ENCODE results near the gene CDKL2. TPM values are rescaled to one million over a fixed set of nuclear protein-coding genes. Genes with fewer than 3 reads are reported as not detected.
A peak's percentile ranks its signal among the peaks of the same experiment; 100 is the strongest.

Gene CDKL2
- total and polyA plus RNA-seq, 2 of the 8 experiments (the other 6 are each of a cell fraction or from before 2014, with no cell fraction given), result 1.4 to 2.1 TPM

DNA sequence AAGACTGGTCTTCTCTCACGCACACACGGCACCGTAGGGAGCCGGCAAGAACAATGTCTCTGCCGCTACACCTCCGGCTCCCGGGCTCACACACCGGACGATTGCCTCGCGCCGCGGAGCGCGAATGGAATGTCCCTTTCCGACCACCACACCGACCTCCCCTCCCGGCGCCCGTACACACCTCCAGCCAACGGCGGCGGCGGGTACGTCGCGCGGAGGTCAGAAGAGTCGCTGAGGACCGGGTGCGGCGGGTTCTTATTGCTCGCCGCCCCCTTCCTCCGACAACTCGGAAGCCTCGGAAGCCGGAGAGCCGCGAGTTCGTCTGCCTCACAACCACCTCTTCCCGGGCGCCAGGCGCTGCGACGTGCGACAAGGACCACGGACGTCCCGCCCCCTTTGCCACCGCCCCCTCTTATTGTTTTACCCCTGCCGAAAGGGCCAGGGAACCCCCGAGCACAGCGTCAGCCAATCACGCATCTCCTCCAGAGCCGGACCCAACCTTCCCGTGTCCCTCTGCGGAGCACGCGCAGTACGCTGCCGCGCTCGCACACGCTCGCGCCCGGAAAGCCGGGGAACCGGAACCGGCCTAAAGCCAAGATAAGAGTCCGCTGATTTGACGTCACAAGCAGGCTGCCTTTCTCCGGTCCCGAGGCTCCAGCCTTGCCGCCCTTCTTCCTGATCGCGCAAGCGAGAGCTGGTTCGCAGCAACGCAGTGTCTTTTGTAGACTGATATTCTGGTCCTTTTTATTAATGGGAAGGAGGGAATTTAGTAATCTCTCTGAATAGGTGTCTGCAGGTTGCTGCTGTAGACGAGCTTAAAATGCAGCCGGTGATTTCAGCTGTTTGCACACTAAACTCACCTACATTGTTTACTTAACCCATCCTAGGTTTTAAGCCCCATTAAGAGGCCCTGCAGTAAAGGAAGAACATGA, 43.0 kb upstream of the CDKL2 start, which contains the start of gene G3BP2 (continued):
- TF ChIP-seq, protein P1, sequence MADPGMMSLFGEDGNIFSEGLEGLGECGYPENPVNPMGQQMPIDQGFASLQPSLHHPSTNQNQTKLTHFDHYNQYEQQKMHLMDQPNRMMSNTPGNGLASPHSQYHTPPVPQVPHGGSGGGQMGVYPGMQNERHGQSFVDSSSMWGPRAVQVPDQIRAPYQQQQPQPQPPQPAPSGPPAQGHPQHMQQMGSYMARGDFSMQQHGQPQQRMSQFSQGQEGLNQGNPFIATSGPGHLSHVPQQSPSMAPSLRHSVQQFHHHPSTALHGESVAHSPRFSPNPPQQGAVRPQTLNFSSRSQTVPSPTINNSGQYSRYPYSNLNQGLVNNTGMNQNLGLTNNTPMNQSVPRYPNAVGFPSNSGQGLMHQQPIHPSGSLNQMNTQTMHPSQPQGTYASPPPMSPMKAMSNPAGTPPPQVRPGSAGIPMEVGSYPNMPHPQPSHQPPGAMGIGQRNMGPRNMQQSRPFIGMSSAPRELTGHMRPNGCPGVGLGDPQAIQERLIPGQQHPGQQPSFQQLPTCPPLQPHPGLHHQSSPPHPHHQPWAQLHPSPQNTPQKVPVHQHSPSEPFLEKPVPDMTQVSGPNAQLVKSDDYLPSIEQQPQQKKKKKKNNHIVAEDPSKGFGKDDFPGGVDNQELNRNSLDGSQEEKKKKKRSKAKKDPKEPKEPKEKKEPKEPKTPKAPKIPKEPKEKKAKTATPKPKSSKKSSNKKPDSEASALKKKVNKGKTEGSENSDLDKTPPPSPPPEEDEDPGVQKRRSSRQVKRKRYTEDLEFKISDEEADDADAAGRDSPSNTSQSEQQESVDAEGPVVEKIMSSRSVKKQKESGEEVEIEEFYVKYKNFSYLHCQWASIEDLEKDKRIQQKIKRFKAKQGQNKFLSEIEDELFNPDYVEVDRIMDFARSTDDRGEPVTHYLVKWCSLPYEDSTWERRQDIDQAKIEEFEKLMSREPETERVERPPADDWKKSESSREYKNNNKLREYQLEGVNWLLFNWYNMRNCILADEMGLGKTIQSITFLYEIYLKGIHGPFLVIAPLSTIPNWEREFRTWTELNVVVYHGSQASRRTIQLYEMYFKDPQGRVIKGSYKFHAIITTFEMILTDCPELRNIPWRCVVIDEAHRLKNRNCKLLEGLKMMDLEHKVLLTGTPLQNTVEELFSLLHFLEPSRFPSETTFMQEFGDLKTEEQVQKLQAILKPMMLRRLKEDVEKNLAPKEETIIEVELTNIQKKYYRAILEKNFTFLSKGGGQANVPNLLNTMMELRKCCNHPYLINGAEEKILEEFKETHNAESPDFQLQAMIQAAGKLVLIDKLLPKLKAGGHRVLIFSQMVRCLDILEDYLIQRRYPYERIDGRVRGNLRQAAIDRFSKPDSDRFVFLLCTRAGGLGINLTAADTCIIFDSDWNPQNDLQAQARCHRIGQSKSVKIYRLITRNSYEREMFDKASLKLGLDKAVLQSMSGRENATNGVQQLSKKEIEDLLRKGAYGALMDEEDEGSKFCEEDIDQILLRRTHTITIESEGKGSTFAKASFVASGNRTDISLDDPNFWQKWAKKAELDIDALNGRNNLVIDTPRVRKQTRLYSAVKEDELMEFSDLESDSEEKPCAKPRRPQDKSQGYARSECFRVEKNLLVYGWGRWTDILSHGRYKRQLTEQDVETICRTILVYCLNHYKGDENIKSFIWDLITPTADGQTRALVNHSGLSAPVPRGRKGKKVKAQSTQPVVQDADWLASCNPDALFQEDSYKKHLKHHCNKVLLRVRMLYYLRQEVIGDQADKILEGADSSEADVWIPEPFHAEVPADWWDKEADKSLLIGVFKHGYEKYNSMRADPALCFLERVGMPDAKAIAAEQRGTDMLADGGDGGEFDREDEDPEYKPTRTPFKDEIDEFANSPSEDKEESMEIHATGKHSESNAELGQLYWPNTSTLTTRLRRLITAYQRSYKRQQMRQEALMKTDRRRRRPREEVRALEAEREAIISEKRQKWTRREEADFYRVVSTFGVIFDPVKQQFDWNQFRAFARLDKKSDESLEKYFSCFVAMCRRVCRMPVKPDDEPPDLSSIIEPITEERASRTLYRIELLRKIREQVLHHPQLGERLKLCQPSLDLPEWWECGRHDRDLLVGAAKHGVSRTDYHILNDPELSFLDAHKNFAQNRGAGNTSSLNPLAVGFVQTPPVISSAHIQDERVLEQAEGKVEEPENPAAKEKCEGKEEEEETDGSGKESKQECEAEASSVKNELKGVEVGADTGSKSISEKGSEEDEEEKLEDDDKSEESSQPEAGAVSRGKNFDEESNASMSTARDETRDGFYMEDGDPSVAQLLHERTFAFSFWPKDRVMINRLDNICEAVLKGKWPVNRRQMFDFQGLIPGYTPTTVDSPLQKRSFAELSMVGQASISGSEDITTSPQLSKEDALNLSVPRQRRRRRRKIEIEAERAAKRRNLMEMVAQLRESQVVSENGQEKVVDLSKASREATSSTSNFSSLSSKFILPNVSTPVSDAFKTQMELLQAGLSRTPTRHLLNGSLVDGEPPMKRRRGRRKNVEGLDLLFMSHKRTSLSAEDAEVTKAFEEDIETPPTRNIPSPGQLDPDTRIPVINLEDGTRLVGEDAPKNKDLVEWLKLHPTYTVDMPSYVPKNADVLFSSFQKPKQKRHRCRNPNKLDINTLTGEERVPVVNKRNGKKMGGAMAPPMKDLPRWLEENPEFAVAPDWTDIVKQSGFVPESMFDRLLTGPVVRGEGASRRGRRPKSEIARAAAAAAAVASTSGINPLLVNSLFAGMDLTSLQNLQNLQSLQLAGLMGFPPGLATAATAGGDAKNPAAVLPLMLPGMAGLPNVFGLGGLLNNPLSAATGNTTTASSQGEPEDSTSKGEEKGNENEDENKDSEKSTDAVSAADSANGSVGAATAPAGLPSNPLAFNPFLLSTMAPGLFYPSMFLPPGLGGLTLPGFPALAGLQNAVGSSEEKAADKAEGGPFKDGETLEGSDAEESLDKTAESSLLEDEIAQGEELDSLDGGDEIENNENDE (IDR thresholded peaks at IDR 0.05; ENCODE audit: insufficient replicate concordance, low read length), result no peak
- peak; percentile 76 for TF ChIP-seq PHF8 (conservative IDR thresholded peaks at IDR 0.05; ENCODE audit: low read depth, low read length)
- TF ChIP-seq, protein P2, sequence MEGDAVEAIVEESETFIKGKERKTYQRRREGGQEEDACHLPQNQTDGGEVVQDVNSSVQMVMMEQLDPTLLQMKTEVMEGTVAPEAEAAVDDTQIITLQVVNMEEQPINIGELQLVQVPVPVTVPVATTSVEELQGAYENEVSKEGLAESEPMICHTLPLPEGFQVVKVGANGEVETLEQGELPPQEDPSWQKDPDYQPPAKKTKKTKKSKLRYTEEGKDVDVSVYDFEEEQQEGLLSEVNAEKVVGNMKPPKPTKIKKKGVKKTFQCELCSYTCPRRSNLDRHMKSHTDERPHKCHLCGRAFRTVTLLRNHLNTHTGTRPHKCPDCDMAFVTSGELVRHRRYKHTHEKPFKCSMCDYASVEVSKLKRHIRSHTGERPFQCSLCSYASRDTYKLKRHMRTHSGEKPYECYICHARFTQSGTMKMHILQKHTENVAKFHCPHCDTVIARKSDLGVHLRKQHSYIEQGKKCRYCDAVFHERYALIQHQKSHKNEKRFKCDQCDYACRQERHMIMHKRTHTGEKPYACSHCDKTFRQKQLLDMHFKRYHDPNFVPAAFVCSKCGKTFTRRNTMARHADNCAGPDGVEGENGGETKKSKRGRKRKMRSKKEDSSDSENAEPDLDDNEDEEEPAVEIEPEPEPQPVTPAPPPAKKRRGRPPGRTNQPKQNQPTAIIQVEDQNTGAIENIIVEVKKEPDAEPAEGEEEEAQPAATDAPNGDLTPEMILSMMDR (IDR thresholded peaks at IDR 0.05; ENCODE audit: control extremely low read depth in 1 of 3, insufficient read depth in 1 of 3, low read depth in 1 of 3, low read length in 3 of 3), result no peak
- no peak for TF ChIP-seq EZH2 (IDR thresholded peaks at IDR 0.05; ENCODE audit: low read depth, low read length, severe bottlenecking)
- no peak for TF ChIP-seq POU5F1 (IDR thresholded peaks at IDR 0.05; ENCODE audit: low read depth, low read length)
- TF ChIP-seq FOSL1 (IDR thresholded peaks at IDR 0.05; ENCODE audit: insufficient read depth, low read depth, low read length), result no peak

Measured in H1 (cell line).